Activated CD4-positive, alpha-beta T cell treated with anti-CD3 and anti-CD28 coated beads, Interleukin-10, Interleukin-2, amounts not matched to agents 100 ng/mL and 50 ng/mL, durations not matched to agents 16 hours and 8 hours (primary cell): ENCODE measurements around the gene KRTAP12-2.
"Not testable (repeated sequence)": the region's sequence is repeated elsewhere in the genome, so short reads cannot be mapped to it uniquely, and the experiment has no call there.

Experiments used
- DNase-seq: peaks from one replicate; pipeline ENCODE4 v3.0.0-alpha.2; 2020

Gene KRTAP12-2

DNA sequence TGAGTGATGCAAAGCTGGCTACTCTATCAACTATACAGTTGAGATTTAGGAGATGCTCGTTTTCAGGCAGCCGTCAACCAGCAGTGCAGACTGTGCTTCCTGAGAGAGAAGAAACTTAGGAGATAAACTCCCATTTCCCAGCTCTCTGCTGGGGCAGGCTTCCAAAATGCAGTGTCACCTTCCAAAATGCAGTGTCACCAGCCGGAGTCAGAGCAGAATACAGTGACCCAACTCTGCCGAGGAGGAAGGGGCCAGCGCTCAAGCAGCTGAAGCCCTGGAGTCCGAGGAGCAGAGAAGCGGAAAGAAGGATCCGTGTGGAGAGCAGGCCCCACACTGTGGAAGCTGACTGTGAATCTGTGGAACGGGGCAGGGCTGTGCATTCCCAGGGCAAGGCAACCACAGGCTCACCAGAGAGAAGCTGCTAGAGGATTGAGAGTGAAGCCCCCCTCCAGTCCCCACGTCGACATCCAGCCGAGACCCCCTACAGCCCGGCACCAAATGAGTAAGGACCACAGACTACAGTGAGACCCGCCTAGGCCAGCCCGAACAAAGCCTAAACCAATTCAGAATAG, 15.9 kb upstream of the KRTAP12-2 start:
- DNase-seq, result no peak

DNA sequence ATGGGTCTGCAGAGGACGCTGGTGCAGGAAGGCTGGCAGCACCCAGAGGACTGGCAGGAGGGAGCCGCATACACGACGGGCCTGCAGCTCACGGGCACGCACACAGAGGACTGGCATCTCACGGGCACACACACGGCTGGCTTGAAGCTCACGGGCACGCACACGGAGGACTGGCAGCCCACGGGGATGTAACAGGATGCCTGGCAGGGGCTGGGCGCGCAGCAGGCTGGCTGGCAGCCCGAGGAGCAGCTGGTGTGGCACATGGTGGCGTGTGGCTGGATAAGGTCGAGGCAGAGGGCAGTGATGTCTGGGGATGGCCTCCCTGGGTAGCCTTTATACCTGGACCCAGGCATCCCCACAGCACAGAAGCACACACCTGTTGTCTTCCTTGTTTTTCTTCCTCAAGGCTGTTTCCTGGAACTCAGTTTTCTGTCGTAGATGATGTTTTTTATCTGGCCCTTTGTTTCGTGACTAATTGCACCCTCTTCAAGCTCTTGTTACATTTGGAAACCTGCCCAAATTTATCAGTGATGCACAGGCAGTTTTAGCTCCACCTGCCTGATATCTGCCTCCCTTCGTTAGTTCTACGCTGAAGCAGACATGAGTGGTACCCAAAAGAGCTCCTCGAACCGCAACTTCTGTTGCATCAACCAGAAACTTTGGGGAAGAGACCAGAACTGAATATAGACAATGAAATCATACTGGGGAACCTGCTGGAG, 15.3 kb upstream of the KRTAP12-2 start, which contains the start of gene KRTAP12-1:
TSS of gene KRTAP12-1 (minus strand) at position 303 of the 719 bp plus-strand sequence. CDS start at position 263, 40 bp downstream.
- DNase-seq, result no peak

DNA sequence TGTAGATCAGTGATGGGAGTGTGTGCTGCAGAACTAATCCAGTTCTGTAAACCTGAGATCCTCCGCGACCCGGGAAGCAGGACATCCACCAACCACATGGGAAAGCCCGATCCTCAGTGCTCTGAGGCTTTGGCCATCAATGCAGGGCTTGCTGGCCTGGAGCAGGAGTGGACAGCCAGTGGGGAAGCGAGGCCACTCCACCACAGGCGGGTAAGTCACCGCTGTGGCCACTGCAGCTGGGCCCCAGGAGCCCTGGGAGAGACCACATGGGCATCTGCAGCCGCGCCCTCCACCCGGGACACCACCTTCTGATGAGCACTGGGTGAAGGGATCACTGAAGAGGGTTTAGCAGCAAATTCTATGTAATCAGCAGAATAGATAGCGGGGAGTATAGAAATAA, 14.4 kb upstream of the KRTAP12-2 start:
- no peak for DNase-seq

DNA sequence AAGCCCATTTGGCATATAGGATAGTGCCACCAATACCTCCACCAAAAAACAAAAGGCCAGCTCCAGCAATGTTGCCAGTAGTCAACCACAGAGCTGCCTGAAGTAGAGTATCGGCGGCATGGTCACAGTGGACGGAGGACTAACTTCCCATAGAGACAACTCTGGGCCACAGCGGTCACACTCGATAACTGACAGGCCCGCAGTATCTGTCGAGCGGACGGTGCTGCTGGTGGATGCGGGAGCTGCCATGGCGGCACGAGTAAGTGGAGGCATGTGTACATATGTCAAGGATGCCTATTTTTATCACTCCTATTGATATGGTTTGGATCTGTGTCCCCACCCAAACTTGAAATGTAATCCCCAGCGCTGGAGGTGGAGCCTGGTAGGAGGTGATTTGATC, 11.2 kb upstream of the KRTAP12-2 start:
- DNase-seq, result no peak

DNA sequence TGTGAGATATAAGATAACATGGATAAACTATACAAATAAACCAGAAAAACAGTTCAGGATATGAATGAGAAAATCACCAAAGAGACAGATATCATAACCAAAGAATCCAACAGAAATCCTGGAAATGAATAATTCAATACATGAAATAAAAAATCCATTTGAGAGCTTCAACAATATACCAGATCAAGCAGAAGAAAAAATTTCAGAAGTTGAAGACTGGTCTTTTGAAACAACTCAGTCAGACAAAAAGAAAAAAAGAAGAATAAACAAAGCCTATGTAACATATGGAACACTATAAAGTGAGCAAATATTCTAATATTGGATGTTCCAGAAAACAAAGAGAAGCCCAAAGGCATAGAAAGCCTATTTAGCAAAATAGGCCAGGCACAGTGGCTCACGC, 5.2 kb upstream of the KRTAP12-2 start:
- DNase-seq, result no peak

DNA sequence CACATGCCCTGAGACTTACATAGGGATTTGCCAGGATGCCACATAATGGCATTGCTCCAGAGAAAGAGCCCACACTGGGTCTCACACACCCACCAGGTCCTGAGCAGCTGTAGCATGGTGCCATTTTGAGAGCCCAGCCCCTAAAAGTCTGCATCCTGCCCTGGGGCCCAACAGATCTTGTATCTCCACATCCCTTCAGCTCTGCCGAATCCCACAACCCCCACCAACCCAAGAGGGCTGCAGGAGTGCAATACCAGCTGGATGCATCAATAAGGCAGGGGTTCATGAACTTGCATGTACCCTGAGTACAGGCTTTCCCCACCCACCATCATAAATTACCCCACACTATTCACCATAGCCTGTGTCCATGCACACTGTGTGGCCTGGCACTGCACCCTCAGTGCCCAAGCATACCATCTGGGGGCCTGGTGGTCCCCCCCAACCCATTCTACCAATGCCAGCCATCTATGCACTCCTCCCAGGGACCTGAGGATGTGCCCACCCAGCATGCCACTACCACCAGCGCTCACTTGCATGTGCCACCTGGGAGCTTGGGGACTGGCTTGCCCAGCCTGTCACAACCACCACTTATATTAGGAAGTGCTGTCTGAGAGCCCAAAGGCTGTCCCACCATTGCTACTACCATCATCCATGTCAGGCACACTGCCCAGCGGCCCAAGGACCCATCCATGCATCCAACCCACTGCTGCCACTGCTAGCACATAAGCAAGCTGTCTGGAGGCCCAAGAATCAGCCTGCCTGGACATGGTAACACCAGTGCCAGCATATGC, 4.1 kb upstream of the KRTAP12-2 start:
- DNase-seq, result no peak

DNA sequence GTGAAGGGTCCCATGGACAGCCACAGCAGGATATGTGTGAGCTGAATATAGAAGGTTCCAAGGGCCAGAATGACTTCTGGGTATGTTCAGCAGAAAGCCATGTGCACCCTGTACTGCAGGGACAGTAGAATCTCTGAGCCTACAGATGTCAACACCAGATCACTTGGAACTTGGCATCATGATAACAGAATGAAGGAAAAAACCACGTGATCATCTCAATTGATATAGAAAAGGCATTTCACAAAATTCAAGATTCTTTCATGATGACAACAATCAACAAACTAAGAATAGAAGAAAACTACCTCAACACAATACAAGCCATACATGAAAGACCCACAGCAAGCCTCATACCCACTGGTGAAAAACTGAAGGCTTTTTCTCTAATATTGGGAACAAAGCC, 885 bp upstream of the KRTAP12-2 start:
- DNase-seq, result no peak

DNA sequence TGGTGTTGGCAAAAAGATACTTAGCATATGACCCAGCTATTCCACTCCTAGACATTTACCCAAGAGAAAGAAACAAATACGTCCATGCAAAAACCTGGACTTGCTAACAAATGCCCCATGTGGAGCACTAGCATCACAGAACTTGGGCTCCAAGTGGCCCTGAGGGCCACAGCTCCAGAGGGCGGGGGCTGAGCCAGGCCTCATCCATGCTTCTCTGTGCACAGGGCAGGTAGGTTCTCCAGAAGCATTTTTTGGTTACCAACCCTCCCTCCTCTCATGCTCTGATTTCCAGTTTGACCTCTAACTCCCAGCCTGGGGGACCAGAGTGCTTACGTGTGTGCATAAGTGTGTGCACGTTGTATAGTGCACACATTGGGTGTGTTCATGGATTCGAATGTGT, 2.0 kb downstream of the KRTAP12-2 start:
- no peak for DNase-seq

DNA sequence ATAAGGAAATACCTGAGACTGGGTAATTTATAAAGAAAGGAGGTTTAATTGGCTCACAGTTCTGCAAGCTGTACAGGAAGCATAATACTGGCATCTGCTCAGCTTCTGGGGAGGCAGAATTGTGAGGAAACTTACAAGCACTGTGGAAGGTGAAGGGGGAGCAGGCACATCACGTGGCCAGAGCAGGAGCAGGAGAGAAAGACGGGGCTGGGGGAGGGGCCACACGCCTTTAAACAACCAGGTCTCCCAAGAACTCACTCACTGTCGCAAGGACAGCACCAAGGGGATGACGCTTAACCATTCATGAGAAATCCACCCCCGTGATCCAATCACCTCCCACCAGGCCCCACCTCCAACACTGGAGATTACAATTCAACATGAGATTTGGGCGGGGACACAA, 5.2 kb downstream of the KRTAP12-2 start:
- not testable (repeated sequence) for DNase-seq

DNA sequence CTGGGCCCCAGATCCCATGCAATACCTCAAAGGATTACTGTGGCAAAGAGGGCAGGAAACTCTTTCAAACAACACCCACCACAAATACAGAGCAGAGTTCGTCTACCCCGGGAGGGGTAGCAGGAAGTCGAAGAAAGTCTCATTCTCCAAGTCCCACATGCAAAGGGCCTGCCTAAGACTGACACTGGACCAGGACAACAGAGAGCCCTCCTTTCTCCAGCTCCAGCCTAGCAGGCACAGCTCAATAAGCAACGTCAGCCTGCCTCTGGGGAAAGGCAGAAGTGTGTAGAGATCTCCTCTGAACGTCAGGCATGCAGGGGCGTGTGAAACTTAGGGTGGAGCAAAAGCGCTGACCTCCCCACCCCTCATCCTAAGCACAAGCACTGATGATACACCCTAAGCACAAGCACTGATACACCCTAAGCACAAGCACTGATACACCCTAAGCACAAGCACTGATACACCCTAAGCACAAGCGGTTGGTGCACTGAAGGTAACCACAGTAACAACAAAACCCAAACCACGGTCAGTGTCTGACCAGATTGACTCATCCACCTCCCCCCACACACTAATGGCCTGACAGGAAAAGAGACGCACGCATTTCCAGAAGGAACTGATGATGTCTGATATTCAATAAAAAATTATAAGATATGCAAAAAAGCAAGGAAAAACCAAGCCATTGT, 7.7 kb downstream of the KRTAP12-2 start:
- DNase-seq, result peak; percentile 26

DNA sequence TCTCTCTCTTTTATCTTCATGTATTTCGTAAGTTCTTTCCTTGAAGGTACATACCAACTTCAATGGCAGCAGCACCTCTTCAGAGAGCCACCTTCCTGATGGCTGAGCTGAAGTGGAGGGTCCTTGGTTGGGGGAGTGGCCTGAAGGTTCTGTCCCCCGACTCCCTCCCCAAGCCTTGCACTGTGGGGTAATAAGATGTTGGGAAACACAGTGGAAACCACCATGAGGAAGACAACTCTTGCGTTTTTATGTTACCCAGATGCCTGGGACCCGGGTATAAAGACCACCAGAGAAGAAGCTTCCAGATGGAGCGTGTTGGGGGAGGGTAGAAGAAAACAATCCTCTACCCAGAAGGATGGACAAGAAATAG, 8.2 kb downstream of the KRTAP12-2 start:
- no peak for DNase-seq

DNA sequence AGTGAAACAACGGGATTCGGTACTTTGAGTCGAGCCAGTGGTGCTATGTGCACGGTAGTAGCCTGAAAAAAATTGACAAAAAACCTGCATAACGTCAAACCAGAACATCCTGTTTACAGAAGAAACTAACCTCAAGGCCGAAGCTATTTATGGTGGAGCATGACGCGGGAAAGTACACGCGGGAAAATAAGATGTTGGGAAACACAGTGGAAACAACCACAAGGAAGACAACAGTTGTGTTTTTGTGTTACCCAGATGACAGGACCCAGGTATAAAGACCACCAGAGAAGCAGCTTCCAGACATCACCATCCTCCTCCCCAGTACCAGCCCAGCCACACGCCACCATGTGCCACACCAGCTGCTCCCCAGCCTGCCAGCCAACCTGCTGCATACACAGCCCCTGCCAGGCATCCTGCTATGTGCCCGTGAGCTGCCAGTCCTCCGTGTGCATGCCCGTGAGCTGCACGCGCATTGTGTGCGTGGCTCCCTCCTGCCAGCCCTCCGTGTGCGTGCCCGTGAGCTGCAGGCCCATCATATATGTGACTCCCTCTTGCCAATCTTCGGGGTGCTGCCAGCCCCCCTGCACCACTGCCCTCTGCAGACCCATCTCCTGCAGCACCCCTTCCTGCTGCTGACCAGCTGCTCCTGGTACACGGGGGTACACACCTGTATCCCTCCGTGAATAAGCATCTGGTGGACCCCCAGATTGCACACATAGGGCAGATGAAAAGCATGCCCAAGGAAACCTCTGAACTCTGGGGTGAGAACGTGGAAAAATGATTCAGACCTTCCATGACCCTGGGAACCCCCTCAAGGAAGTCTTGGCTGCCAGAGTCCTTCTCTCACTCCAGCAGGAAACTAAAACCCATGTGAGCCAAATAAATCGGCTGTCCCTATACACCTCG, 8.8 kb downstream of the KRTAP12-2 start, which contains the start of gene KRTAP12-3:
TSS of gene KRTAP12-3 (plus strand) at position 298 of the 906 bp plus-strand sequence. CDS start at position 346, 48 bp downstream.
- peak; percentile 63 for DNase-seq

DNA sequence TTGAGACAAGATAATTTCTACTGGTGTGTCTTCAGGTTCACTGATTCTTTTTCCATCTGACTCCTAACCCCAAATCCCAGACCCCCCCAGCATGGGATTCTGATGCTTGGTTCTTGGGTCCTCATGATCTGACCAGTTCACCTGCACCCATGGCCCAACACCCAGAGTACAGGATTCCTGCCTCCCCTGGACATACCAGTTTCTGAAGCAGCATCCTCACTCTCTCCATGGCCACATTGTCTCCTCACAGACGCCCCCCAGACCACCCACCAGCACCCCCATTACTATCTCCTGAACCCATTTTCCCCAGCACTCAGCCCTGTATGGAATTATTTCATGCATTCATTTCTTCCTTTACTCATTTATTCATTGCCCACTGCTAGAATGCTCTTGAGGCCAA, 9.9 kb downstream of the KRTAP12-2 start:
- no peak for DNase-seq

DNA sequence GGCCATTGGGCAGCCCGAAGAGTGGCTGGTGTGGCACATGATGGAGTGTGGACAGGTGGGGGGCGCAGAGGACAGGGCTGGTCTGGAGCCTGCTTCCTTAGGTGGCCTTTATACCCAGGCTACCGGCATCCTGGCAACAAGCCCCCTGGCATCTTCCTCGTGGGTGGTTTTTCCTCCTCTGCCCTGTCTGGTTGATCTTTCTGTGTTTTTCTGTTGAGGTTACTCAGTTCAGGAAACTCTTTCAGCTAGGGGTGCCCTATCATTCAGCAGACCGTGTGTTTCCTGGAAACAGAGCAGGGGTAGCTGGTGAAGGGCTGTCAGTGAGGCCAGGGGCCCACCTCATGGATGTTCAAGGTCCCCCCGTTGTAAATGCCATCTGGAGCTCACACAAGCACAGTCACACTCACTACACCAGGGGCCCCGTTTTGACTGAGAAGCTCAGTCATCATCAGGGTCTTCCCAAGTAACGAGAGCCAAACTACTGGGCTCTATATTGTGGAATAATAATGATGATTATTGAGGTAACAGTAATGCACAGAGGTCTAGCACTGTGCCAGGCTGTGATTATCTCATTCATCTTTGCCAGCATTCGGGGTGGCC, 12.1 kb downstream of the KRTAP12-2 start, which contains the start of gene KRTAP12-4:
TSS of gene KRTAP12-4 (minus strand) at position 84 of the 600 bp plus-strand sequence. CDS start at position 39, 45 bp downstream.
- no peak for DNase-seq

DNA sequence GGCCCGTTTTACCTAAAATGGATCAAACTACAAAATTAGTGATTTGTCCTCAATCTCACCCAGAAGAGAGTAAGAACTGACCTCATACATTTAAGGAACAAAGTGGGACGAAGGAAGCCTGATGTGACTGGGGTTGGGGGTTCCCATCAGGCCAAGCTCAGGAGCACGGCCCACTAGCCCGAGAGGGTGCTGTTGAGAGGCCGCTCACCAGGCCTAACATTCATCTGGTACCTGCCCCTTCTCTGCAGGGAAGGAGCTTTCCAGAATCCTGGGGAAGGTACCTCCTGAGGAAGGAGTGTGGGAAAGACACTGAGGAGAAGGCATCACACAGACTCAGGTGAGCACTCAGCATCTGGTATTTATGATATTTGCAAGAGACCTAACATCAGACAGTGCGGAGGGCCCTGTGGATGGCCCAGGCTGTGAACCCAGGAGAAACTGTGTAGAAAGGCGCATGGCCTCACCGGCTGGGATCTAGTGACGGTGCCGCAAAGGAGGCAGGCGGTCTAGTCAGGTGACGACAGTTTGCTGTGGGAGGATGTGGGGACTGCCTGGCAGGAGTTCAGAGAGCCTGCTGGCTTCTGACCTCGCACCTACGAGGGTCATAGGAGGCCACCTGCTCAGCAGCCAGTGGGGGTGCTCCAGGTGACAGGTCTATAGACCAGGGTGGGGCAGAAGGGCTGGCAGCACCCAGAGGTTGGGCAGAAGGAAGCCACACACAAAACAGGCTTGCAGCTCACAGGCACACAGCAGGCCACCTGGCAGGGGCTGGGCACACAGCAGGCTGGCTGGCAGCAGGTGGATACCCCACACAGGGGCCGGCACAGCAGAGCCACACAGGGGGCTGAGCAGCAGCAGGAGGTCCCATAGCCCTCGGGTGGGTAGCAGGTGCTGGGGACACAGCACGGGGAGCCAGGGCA, 12.8 kb downstream of the KRTAP12-2 start:
- DNase-seq, result peak; percentile 13

DNA sequence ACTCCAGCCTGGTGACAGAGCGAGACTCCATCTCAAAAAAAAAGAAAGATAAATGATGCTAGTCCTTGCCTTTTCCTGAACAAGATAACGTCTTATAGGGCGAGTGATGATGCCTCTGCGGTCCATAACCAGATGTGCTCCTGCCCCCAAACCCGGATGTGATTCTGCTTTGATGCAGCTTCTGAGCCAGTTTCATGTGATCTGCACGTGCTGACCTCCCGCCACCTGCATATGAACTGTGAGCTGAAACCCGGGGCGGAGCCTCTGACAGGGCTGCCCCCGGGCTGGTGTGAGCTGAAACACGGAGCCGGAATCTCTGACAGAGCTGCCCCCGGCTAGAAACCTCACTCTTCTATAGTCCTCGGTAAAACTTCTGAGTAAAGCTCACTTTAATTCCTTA, 13.6 kb downstream of the KRTAP12-2 start:
- DNase-seq, result no peak

DNA sequence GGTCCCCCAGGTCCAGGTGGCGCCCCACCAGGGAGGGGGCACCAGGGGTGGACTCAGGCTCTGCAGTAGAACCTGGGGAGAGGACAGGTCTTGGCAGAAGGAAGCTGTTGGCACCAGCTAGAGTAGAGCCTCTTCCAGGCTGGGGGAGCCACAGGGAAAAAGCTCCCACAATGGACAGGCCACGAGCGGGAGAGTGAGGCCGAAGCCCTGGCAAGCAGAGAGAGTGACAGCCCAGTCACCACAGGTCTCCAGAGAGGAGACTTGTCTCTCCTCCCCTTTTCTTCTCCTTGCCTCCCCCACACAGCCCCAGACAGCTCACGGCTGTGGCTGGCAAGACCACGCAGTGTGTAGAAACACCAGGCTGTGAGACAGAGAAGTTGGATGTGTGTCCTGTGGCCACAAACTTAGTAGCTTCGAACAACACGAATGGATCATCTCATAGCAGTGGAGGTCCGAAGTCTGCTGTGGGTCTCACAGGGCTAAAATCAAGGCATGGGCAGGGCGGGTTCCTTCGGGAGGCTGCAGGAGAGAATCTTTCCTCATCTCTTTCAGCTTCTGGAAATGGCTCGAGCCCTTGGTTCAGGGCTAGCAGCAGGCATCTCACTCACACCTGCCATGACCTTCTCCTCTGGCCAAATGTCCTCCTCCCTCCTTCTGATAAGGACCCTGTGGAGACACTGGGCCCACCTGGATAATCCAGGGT, 15.6 kb downstream of the KRTAP12-2 start:
- no peak for DNase-seq

DNA sequence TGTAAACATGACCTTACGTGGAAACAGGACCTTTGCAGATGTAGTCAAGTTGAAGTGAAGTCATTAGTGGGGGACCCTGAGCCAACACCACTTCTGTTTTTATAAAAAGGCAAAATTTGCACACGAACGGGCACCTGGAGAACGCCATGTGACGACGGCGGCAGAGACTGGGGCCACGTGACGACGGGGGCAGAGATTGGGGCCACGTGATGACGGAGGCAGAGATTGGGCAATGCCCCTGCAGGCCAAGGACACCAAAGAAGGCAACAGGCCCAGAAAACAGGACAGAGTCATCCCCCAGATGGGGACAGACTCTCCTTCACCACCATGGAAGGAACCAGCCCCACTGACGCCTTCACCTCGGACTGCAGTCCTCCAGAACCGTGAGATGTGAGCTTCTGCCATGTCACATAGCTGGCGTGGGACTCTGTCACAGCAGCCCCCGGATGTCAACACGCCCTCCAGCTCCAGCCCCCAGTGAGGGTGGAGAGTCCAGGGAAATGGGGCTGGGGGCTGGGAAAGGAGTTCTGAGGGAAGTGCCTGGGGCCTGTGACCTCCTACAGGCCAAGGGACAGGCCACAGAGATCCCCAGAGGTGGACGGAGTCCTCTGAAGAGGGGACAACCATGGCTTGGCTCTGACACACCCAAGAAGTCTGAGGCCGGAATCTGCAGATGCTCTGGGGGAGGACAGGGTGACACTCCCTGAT, 16.3 kb downstream of the KRTAP12-2 start:
- DNase-seq, result no peak

DNA sequence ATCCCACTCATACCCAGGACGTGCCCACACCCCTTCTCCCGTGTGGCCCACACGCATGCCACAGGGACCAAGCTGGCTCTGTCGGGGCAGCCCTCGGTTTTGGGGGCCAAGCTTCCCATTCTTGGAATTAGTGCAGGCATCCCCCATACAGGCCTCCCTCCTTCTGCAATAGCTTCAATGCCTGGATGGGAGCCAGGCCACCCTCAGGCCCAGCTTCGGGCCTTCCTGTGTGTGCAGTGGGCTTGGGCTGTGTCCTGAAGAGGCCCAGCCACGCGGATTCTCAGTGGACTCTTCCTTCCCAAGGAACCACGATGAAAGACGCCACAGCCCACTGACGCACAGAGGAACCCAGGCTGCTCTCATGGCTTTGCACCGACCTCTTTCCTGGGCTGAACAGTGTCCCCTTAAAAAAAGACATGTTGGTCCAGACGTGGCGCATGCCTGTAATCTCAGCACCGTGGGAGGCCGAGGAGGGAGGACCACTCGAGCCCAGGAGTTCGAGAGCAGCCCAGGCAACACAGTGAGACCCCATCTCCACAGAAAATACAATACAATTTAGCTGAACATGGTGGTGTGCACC, 17.1 kb downstream of the KRTAP12-2 start:
- DNase-seq, result no peak
